ENCODE measurements around the gene CR1. TPM values are rescaled to one million over a fixed set of nuclear protein-coding genes. Genes with fewer than 3 reads are reported as not detected.

Gene CR1
- total and polyA plus RNA-seq, 2 experiments from 2014 or later, result 0.65 to 0.76 TPM

GRCh38 chr1:207510444-207510843 is 14.5 kb downstream of the CR1 start:
- no peaks in the 10 kb centered on the region for H3K36me3 Mint-ChIP-seq (ENCODE audit: low read depth)
- Histone ChIP-seq H3K4me1 (ENCODE audit: insufficient read depth) (no peaks in the 10 kb centered on the region), H3K9me2 (ENCODE audit: insufficient read depth) (no peaks in the 10 kb centered on the region), H3K27ac (ENCODE audit: low read depth) (no peak overlapping the region), H3K4me2 (no peak overlapping the region), H4K20me1 (replicated peaks; ENCODE audit: insufficient read depth) (no peaks in the 10 kb centered on the region), H3K27me3 (ENCODE audit: insufficient read depth) (no peaks in the 10 kb centered on the region), H2AFZ (no peak overlapping the region), H3K4me3 (no peak overlapping the region), H3F3A (replicated peaks; ENCODE audit: low read depth) (no peaks in the 10 kb centered on the region), H3K79me2 (replicated peaks; ENCODE audit: insufficient read depth) (no peaks in the 10 kb centered on the region), H3K36me3 (ENCODE audit: insufficient read depth) (no peaks in the 10 kb centered on the region)
- no peak for ATAC-seq
- TF ChIP-seq, protein P1, sequence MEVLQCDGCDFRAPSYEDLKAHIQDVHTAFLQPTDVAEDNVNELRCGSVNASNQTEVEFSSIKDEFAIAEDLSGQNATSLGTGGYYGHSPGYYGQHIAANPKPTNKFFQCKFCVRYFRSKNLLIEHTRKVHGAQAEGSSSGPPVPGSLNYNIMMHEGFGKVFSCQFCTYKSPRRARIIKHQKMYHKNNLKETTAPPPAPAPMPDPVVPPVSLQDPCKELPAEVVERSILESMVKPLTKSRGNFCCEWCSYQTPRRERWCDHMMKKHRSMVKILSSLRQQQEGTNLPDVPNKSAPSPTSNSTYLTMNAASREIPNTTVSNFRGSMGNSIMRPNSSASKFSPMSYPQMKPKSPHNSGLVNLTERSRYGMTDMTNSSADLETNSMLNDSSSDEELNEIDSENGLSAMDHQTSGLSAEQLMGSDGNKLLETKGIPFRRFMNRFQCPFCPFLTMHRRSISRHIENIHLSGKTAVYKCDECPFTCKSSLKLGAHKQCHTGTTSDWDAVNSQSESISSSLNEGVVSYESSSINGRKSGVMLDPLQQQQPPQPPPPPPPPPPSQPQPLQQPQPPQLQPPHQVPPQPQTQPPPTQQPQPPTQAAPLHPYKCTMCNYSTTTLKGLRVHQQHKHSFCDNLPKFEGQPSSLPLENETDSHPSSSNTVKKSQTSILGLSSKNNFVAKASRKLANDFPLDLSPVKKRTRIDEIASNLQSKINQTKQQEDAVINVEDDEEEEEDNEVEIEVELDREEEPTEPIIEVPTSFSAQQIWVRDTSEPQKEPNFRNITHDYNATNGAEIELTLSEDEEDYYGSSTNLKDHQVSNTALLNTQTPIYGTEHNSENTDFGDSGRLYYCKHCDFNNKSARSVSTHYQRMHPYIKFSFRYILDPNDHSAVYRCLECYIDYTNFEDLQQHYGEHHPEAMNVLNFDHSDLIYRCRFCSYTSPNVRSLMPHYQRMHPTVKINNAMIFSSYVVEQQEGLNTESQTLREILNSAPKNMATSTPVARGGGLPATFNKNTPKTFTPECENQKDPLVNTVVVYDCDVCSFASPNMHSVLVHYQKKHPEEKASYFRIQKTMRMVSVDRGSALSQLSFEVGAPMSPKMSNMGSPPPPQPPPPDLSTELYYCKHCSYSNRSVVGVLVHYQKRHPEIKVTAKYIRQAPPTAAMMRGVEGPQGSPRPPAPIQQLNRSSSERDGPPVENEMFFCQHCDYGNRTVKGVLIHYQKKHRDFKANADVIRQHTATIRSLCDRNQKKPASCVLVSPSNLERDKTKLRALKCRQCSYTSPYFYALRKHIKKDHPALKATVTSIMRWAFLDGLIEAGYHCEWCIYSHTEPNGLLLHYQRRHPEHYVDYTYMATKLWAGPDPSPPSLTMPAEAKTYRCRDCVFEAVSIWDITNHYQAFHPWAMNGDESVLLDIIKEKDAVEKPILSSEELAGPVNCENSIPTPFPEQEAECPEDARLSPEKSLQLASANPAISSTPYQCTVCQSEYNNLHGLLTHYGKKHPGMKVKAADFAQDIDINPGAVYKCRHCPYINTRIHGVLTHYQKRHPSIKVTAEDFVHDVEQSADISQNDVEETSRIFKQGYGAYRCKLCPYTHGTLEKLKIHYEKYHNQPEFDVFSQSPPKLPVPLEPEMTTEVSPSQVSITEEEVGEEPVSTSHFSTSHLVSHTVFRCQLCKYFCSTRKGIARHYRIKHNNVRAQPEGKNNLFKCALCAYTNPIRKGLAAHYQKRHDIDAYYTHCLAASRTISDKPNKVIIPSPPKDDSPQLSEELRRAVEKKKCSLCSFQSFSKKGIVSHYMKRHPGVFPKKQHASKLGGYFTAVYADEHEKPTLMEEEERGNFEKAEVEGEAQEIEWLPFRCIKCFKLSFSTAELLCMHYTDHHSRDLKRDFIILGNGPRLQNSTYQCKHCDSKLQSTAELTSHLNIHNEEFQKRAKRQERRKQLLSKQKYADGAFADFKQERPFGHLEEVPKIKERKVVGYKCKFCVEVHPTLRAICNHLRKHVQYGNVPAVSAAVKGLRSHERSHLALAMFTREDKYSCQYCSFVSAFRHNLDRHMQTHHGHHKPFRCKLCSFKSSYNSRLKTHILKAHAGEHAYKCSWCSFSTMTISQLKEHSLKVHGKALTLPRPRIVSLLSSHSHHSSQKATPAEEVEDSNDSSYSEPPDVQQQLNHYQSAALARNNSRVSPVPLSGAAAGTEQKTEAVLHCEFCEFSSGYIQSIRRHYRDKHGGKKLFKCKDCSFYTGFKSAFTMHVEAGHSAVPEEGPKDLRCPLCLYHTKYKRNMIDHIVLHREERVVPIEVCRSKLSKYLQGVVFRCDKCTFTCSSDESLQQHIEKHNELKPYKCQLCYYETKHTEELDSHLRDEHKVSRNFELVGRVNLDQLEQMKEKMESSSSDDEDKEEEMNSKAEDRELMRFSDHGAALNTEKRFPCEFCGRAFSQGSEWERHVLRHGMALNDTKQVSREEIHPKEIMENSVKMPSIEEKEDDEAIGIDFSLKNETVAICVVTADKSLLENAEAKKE (CRISPR knock-in tag; IDR thresholded peaks at IDR 0.05), result no peak
- TF ChIP-seq ZNF331 (CRISPR knock-in tag; IDR thresholded peaks at IDR 0.05; ENCODE audit: low read depth) (no peak), STAT1 (IDR thresholded peaks at IDR 0.05; ENCODE audit: unreplicated experiment) (no peak), CREB1 (CRISPR knock-in tag; IDR thresholded peaks at IDR 0.05; ENCODE audit: low read depth) (no peak), EZH2 (IDR thresholded peaks at IDR 0.05; ENCODE audit: low read depth, unreplicated experiment) (no peak), ZNF114 (CRISPR knock-in tag; IDR thresholded peaks at IDR 0.05) (no peak), EZH2phosphoT487 (IDR thresholded peaks at IDR 0.05; ENCODE audit: unreplicated experiment) (no peak), NANOG (IDR thresholded peaks at IDR 0.05; ENCODE audit: borderline replicate concordance) (no peak)
- TF ChIP-seq, protein P2, sequence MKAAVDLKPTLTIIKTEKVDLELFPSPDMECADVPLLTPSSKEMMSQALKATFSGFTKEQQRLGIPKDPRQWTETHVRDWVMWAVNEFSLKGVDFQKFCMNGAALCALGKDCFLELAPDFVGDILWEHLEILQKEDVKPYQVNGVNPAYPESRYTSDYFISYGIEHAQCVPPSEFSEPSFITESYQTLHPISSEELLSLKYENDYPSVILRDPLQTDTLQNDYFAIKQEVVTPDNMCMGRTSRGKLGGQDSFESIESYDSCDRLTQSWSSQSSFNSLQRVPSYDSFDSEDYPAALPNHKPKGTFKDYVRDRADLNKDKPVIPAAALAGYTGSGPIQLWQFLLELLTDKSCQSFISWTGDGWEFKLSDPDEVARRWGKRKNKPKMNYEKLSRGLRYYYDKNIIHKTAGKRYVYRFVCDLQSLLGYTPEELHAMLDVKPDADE (IDR thresholded peaks at IDR 0.05), result no peak
- no peaks in the 10 kb centered on the region for H3K27me3 Mint-ChIP-seq (ENCODE audit: insufficient read depth, low read depth, poor library complexity)
- no peaks in the 10 kb centered on the region for H3K9me3 Mint-ChIP-seq
- DNase-seq (ENCODE audit: low spot score), result no peak
- no peak overlapping the region for H3K4me3 Mint-ChIP-seq
- H3K27ac Mint-ChIP-seq, result no peak overlapping the region
- peaks cover 2% of the 10 kb centered on the region; the same call in 1 of the 3 replicates for H3K4me1 Mint-ChIP-seq

Measured in GM23338 (cell line).